ENCODE results near the gene RSU1. TPM values are rescaled to one million over a fixed set of nuclear protein-coding genes. Genes with fewer than 3 reads are reported as not detected.

The RSU1 gene
- total and polyA plus RNA-seq, 10 of the 15 experiments (the other 5 are each of a cell fraction or from before 2014, with no cell fraction given) = 49.2 to 139 (median 81.3) TPM

DNA sequence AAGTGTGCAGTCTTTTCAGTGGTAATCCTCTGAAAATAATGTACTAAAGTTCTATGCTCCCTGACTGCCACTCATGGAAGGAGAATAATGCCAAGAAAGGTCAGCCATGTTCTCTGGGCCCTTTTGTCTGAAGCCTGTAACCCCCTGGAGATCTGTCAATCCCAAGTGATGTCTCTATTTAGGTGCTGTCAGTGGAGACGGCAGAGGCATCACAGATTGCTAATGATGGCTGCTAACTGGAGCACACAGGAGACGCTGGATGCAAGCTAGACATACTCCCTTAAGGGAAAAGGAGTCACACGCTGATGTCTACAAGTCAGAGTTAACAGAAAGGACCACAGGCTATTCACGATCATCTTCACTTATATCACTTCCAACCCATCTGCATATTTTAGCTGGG lies 118.8 kb downstream of the RSU1 start:
- TF ChIP-seq, protein P1, sequence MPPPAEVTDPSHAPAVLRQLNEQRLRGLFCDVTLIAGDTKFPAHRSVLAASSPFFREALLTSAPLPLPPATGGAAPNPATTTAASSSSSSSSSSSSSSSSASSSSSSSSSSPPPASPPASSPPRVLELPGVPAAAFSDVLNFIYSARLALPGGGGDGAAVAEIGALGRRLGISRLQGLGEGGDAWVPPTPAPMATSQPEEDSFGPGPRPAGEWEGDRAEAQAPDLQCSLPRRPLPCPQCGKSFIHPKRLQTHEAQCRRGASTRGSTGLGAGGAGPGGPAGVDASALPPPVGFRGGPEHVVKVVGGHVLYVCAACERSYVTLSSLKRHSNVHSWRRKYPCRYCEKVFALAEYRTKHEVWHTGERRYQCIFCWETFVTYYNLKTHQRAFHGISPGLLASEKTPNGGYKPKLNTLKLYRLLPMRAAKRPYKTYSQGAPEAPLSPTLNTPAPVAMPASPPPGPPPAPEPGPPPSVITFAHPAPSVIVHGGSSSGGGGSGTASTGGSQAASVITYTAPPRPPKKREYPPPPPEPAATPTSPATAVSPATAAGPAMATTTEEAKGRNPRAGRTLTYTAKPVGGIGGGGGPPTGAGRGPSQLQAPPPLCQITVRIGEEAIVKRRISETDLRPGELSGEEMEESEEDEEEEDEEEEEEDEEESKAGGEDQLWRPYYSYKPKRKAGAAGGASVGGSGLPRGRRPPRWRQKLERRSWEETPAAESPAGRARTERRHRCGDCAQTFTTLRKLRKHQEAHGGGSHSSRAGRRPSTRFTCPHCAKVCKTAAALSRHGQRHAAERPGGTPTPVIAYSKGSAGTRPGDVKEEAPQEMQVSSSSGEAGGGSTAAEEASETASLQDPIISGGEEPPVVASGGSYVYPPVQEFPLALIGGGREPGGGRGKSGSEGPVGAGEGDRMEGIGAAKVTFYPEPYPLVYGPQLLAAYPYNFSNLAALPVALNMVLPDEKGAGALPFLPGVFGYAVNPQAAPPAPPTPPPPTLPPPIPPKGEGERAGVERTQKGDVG (CRISPR knock-in tag; IDR thresholded peaks at IDR 0.05) = no peak
- no peak for TF ChIP-seq KLF5 (IDR thresholded peaks at IDR 0.05; ENCODE audit: partially characterized antibody)
- Histone ChIP-seq H3K36me3 (ENCODE audit: control insufficient read depth in 2 of 2, insufficient read depth in 2 of 2, low read length in 1 of 2) (no peaks in the 10 kb centered on the region), H3K27ac (ENCODE audit: control insufficient read depth, insufficient read depth) (no peak overlapping the region), H3K4me2 (ENCODE audit: control insufficient read depth, insufficient read depth) (no peak overlapping the region), H3K4me3 (no peak overlapping the region), H3K9me3 (replicated peaks; ENCODE audit: control insufficient read depth, insufficient read depth, low read length) (no peaks in the 10 kb centered on the region; the same call in 2 of the 3 replicates), H3K79me2 (ENCODE audit: control insufficient read depth, insufficient read depth, low read length) (no peaks in the 10 kb centered on the region), H3K9ac (ENCODE audit: control insufficient read depth, insufficient read depth, low read length) (no peak overlapping the region), H4K20me1 (ENCODE audit: control insufficient read depth, insufficient read depth) (no peaks in the 10 kb centered on the region), H2AFZ (ENCODE audit: control insufficient read depth, low read depth, low read length) (no peak overlapping the region), H3K4me1 (ENCODE audit: control insufficient read depth, insufficient read depth, low read length) (no peaks in the 10 kb centered on the region), H3K27me3 (replicated peaks in 1 of 2; ENCODE audit: control insufficient read depth in 2 of 2, insufficient read depth in 2 of 2, low read length in 1 of 2) (no peaks in the 10 kb centered on the region)
- BruUV-seq (replicated peaks) = no TSS peak
- ChIA-PET POLR2A (no interaction called here), RAD21 (ENCODE audit: unreplicated experiment) (no interaction called here), CTCF (interaction anchor here (0.6 kb wide), 2 partner anchors 62 to 179 kb away, joined by 3 read pairs; no protein-coding TSS in a partner anchor), SMC1A (ENCODE audit: uncharacterized antibody, unreplicated experiment) (interaction anchor here (1.9 kb wide), 1 partner anchor 12 kb away, joined by 4 read pairs; no protein-coding TSS in a partner anchor)
- DNase-seq (ENCODE audit: low read depth, low spot score) (no peak), FAIRE-seq (no peak), ATAC-seq (no peak)
- 96% methylated on average over 4 of the region's 4 CpGs for WGBS (ENCODE audit: insufficient coverage, insufficient replicate concordance, low lambda C conversion rate, missing lambda C conversion rate)
- in situ Hi-C loops (cut with MboI) = no loop called here
- intact Hi-C loops (cut with micrococcal nuclease; ENCODE audit: unreplicated experiment) = no loop called here

DNA sequence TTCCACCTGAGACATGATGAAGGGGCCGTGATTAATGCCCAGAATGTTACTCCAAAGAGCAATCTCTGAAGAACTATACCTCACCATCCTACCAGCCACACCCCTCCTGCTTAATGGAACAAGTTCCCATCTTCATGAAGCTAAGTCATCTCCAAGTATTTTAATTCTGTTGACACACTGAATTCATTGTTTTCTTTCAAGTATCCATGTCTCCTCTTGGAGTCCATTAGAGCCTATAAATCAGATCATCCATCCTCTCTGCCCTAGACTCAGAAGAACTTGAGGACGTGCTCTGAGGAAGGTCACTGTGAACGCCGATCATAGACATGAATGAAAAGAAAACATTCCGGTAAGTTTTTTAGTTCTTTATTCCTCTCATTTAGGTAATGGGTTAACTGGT lies 126.8 kb downstream of the RSU1 start:
- TF ChIP-seq SPI1 (IDR thresholded peaks at IDR 0.05; ENCODE audit: borderline replicate concordance, insufficient read depth, low read depth, low read length) (no peak), ETV6 (conservative IDR thresholded peaks at IDR 0.05 in 1 of 2, IDR thresholded peaks at IDR 0.05 in 1 of 2; ENCODE audit: borderline replicate concordance in 1 of 2, low read depth in 1 of 2) (no peak), SREBF2 (IDR thresholded peaks at IDR 0.05; ENCODE audit: low read length) (no peak), YBX1 (IDR thresholded peaks at IDR 0.05) (no peak), ZBED1 (IDR thresholded peaks at IDR 0.05; ENCODE audit: borderline replicate concordance) (no peak)
- TF ChIP-seq, protein P2, sequence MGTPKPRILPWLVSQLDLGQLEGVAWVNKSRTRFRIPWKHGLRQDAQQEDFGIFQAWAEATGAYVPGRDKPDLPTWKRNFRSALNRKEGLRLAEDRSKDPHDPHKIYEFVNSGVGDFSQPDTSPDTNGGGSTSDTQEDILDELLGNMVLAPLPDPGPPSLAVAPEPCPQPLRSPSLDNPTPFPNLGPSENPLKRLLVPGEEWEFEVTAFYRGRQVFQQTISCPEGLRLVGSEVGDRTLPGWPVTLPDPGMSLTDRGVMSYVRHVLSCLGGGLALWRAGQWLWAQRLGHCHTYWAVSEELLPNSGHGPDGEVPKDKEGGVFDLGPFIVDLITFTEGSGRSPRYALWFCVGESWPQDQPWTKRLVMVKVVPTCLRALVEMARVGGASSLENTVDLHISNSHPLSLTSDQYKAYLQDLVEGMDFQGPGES (IDR thresholded peaks at IDR 0.05) = no peak
- SMC1A ChIA-PET (ENCODE audit: uncharacterized antibody, unreplicated experiment) = interaction anchor here (0.5 to 1.3 kb wide), 2 partner anchors 204 to 436 kb away, joined by 3 read pairs; no protein-coding TSS in a partner anchor
- ATAC-seq (no peak), FAIRE-seq (no peak), DNase-seq (ENCODE audit: low read depth, low spot score) (no peak)
- Histone ChIP-seq H3K27me3 (replicated peaks in 1 of 2; ENCODE audit: control insufficient read depth in 2 of 2, insufficient read depth in 2 of 2, low read length in 1 of 2) (no peaks in the 10 kb centered on the region), H3K27ac (ENCODE audit: control insufficient read depth, insufficient read depth) (no peak overlapping the region), H2AFZ (ENCODE audit: control insufficient read depth, low read depth, low read length) (no peak overlapping the region), H3K4me1 (ENCODE audit: control insufficient read depth, insufficient read depth, low read length) (no peaks in the 10 kb centered on the region), H3K79me2 (ENCODE audit: control insufficient read depth, insufficient read depth, low read length) (no peaks in the 10 kb centered on the region), H3K9me3 (replicated peaks; ENCODE audit: control insufficient read depth, insufficient read depth, low read length) (no peaks in the 10 kb centered on the region), H3K4me3 (no peak overlapping the region), H3K9ac (ENCODE audit: control insufficient read depth, insufficient read depth, low read length) (no peak overlapping the region), H3K36me3 (ENCODE audit: control insufficient read depth in 2 of 2, insufficient read depth in 2 of 2, low read length in 1 of 2) (peaks cover 0 to 4% of the 10 kb centered on the region in 2 experiments; a peak in 1 of 4 replicates), H4K20me1 (ENCODE audit: control insufficient read depth, insufficient read depth) (no peaks in the 10 kb centered on the region), H3K4me2 (ENCODE audit: control insufficient read depth, insufficient read depth) (no peak overlapping the region)
- CTCF ChIA-PET = interaction anchor here (1.0 kb wide), 1 partner anchor 14 kb away, joined by 3 read pairs; no protein-coding TSS in a partner anchor
- RAD21 ChIA-PET (ENCODE audit: unreplicated experiment) = no interaction called here
- BruUV-seq (replicated peaks) = no TSS peak
- POLR2A ChIA-PET = no interaction called here
- intact Hi-C loops (cut with micrococcal nuclease; ENCODE audit: unreplicated experiment) = no loop called here
- WGBS (ENCODE audit: insufficient coverage, insufficient replicate concordance, low lambda C conversion rate, missing lambda C conversion rate) = 95% methylated on average over 5 of the region's 5 CpGs
- in situ Hi-C loops (cut with MboI) = no loop called here
